GM23338 (cell line): ENCODE data around the gene TRAPPC14.
"Not testable (repeated sequence)": the region's sequence is repeated elsewhere in the genome, so short reads cannot be mapped to it uniquely, and the experiment has no call there.

Experiments
- CREB1 ChIP-seq: fragments of 250-450 bp; sonication (Bioruptor Pico); IDR thresholded peaks from 2 replicates; pipeline ENCODE4 v1.5.0; 2020; ENCODE audit warnings: low read depth, mild to moderate bottlenecking, moderate library complexity
- CTCF ChIP-seq, 2 experiments: fragments of 200-600 bp in 1 of 2; sonication (generic) in 1 of 2; conservative IDR thresholded peaks; 2 replicates each; pipeline versions ENCODE4 v1.5.1 to v1.6.1; 2016 to 2017; ENCODE audit warnings: antibody characterized with exemption in 2 of 2, low read depth in 2 of 2, mild to moderate bottlenecking in 2 of 2, moderate library complexity in 1 of 2
- ETS1 ChIP-seq: IDR thresholded peaks from 2 replicates; pipeline ENCODE4 v1.6.1; 2016; ENCODE audit warnings: antibody characterized with exemption
- EZH2 ChIP-seq: fragments of 200-600 bp; sonication (generic); IDR thresholded peaks from one replicate; pipeline ENCODE4 v1.8.0; 2017; ENCODE audit warnings: antibody characterized with exemption, mild to moderate bottlenecking, low read depth; ENCODE audit not compliant: unreplicated experiment
- EZH2phosphoT487 ChIP-seq: fragments of 200-600 bp; sonication (generic); IDR thresholded peaks from one replicate; pipeline ENCODE4 v1.8.1; 2018; ENCODE audit warnings: antibody characterized with exemption; ENCODE audit not compliant: unreplicated experiment
- POLR2AphosphoS5 ChIP-seq: IDR thresholded peaks from 2 replicates; pipeline ENCODE4 v1.6.1; 2016; ENCODE audit warnings: antibody characterized with exemption, low read depth
- REST ChIP-seq: IDR thresholded peaks from one replicate; pipeline ENCODE4 v1.6.1; 2018; ENCODE audit warnings: antibody characterized with exemption; ENCODE audit not compliant: unreplicated experiment
- STAT1 ChIP-seq: IDR thresholded peaks from one replicate; pipeline ENCODE4 v1.6.1; 2016; ENCODE audit warnings: antibody characterized with exemption; ENCODE audit not compliant: unreplicated experiment
- ZNF331 ChIP-seq: fragments of 250-450 bp; sonication (Bioruptor Pico); IDR thresholded peaks from 2 replicates; pipeline ENCODE4 v1.5.0; 2020; ENCODE audit warnings: low read depth, mild to moderate bottlenecking, moderate library complexity

GRCh38 chr7:100195901-100196322 lies 37.4 kb upstream of the TRAPPC14 start:
- TF ChIP-seq CTCF (conservative IDR thresholded peaks at IDR 0.05; ENCODE audit: low read depth in 2 of 2); EZH2; POLR2AphosphoS5; STAT1; ETS1; EZH2phosphoT487; CREB1 (CRISPR knock-in tag); ZNF331; REST: not testable (repeated sequence)
